A549 (cell line): ENCODE data around the gene CDH4. TPM values are rescaled to one million over a fixed set of nuclear protein-coding genes. Genes with fewer than 3 reads are reported as not detected.
"Not testable (repeated sequence)": the region's sequence is repeated elsewhere in the genome, so short reads cannot be mapped to it uniquely, and the experiment has no call there.

ENCODE experiments used
- ATAC-seq, 2 experiments: fragments of 200-7000 bp in 1 of 2; fragments of >200 bp in 1 of 2; cut with Nextera tagmentation in 1 of 2; cut with Tn5 transposase in 1 of 2; 3 replicates each; pipeline versions ENCODE4 v1.8.0 to v1.9.1; 2018 to 2020; ENCODE audit warnings: mild to moderate bottlenecking in 1 of 2, moderate library complexity in 1 of 2
- CTCF ChIA-PET: fragments of 300-600 bp; sonication (Branson Sonifier 250); formaldehyde crosslinking; extraction: SDS; loops from one replicate; lab custom pipeline; 2021; ENCODE audit warnings: antibody characterized with exemption, inconsistent platforms; lab: Yijun Ruan, JAX
- POLR2A ChIA-PET: fragments of 350-600 bp; formaldehyde crosslinking; extraction: SDS; loops from one replicate; lab custom pipeline; 2021; ENCODE audit warnings: antibody characterized with exemption, inconsistent platforms; lab: Yijun Ruan, JAX
- DNase-seq, 2 experiments: peaks; one replicate each; pipeline versions ENCODE4 v3.0.0 to v3.0.0-alpha.2; 2011 to 2016; ENCODE audit warnings: low read depth in 1 of 2, low spot score in 1 of 2
- FAIRE-seq: peaks from 2 replicates; lab custom pipeline; 2011; peaks lifted over from hg19 to GRCh38; lab: Jason Lieb, UNC
- H3K27ac ChIP-seq, 2 experiments: fragments of >200 bp; sonication (Bioruptor Twin); formaldehyde crosslinking; 3 replicates each; pipeline ENCODE4 v1.5.1; 2016 to 2017
- H3K4me1 ChIP-seq: fragments of >200 bp; sonication (Bioruptor Twin); formaldehyde crosslinking; 3 replicates; pipeline ENCODE4 v1.6.1; 2016
- H3K4me2 ChIP-seq: fragments of >200 bp; sonication (Bioruptor Twin); formaldehyde crosslinking; 3 replicates; pipeline ENCODE4 v1.6.1; 2016
- H3K4me3 ChIP-seq: fragments of >200 bp; sonication (Bioruptor Twin); formaldehyde crosslinking; 3 replicates; pipeline ENCODE4 v1.5.1; 2016
- H3K9me3 ChIP-seq: fragments of >200 bp; sonication (Bioruptor Twin); formaldehyde crosslinking; 3 replicates; pipeline ENCODE4 v1.6.1; 2016
- BHLHE40 ChIP-seq: IDR thresholded peaks from 2 replicates; pipeline ENCODE4 v1.6.1; 2012; ENCODE audit warnings: low read depth, low read length, inconsistent platforms
- CBX2 ChIP-seq: fragments of 200-600 bp; sonication (generic); IDR thresholded peaks from 2 replicates; pipeline ENCODE4 v1.6.1; 2016; ENCODE audit warnings: low read depth, mild to moderate bottlenecking, borderline replicate concordance
- CHD2 ChIP-seq: fragments of 150-350 bp; IDR thresholded peaks from 2 replicates; pipeline ENCODE4 v1.6.1; 2014; ENCODE audit warnings: low read length; ENCODE audit not compliant: partially characterized antibody
- CTCF ChIP-seq: fragments of >200 bp; sonication (Bioruptor Twin); formaldehyde crosslinking; IDR thresholded peaks from 3 replicates; pipeline ENCODE4 v1.5.1; 2016
- E2F6 ChIP-seq: IDR thresholded peaks from 2 replicates; pipeline ENCODE4 v1.6.1; 2012; ENCODE audit warnings: low read depth, borderline replicate concordance
- ELK1 ChIP-seq: fragments of 150-350 bp; IDR thresholded peaks from 2 replicates; pipeline ENCODE4 v1.6.1; 2014; ENCODE audit warnings: low read depth, mild to moderate bottlenecking, low read length
- EP300 ChIP-seq, 2 experiments: fragments of >200 bp; sonication (Bioruptor Twin); formaldehyde crosslinking; IDR thresholded peaks; 2 replicates in 1 of 2; 3 replicates in 1 of 2; pipeline ENCODE4 v1.6.1; 2016 to 2017
- FOXS1 ChIP-seq: fragments of 250-450 bp; sonication (Bioruptor Pico); IDR thresholded peaks from 2 replicates; pipeline ENCODE4 v1.5.0; 2020; ENCODE audit warnings: mild to moderate bottlenecking, moderate library complexity
- GATA3 ChIP-seq: IDR thresholded peaks from 2 replicates; pipeline ENCODE4 v1.6.1; 2012; ENCODE audit warnings: borderline replicate concordance
- KDM1A ChIP-seq: fragments of 200-600 bp; sonication (generic); IDR thresholded peaks from 2 replicates; pipeline ENCODE4 v1.6.1; 2016; ENCODE audit warnings: low read depth, mild to moderate bottlenecking
- NFE2L2 ChIP-seq: fragments of 150-350 bp; conservative IDR thresholded peaks from 2 replicates; pipeline ENCODE4 v1.6.1; 2014; ENCODE audit warnings: low read length
- NR3C1 ChIP-seq: fragments of >200 bp; sonication (Bioruptor Twin); formaldehyde crosslinking; IDR thresholded peaks from 3 replicates; pipeline ENCODE4 v1.6.1; 2017
- PBX3 ChIP-seq: IDR thresholded peaks from 2 replicates; pipeline ENCODE4 v1.6.1; 2012
- REST ChIP-seq: fragments of 200-600 bp; sonication (generic); IDR thresholded peaks from 2 replicates; pipeline ENCODE4 v1.6.1; 2016; ENCODE audit warnings: antibody characterized with exemption, mild to moderate bottlenecking, moderate library complexity
- RFX5 ChIP-seq: fragments of 450-650 bp; IDR thresholded peaks from 2 replicates; pipeline ENCODE4 v1.7.1; 2014; ENCODE audit warnings: antibody characterized with exemption, mild to moderate bottlenecking, moderate library complexity
- RNF2 ChIP-seq: fragments of 200-600 bp; sonication (generic); IDR thresholded peaks from 2 replicates; pipeline ENCODE4 v1.6.1; 2016; ENCODE audit warnings: low read depth, mild to moderate bottlenecking, antibody characterized with exemption, moderate library complexity, borderline replicate concordance
- SMC3 ChIP-seq: fragments of >200 bp; sonication (Bioruptor Twin); formaldehyde crosslinking; IDR thresholded peaks from 3 replicates; pipeline ENCODE4 v1.6.1; 2018; ENCODE audit warnings: inconsistent platforms
- SREBF2 ChIP-seq: fragments of 450-650 bp; IDR thresholded peaks from 2 replicates; pipeline ENCODE4 v1.6.1; 2014; ENCODE audit warnings: mild to moderate bottlenecking, moderate library complexity
- ZSCAN20 ChIP-seq: fragments of 250-450 bp; sonication (Bioruptor Pico); IDR thresholded peaks from 2 replicates; pipeline ENCODE4 v1.8.0; 2022; ENCODE audit warnings: mild to moderate bottlenecking, moderate library complexity
- WGBS: methylation state at CpG from one replicate; pipeline ENCODE4 v1.1.6; 2017; ENCODE audit errors: missing lambda C conversion rate; 5-methylcytosine and 5-hydroxymethylcytosine counted together
- polyA plus RNA-seq, 4 experiments: library from polyadenylated mRNA; depleted of rRNA in 3 of 4; stranded (reverse); fragments of >200 nt; fragmentation: RNase III in 1 of 4; extraction: RNeasy Plus Mini Kit Qiagen cat#74134 plus additional on column Dnase treatment in 1 of 4; gene quantifications; 2 replicates in 3 of 4; 3 replicates in 1 of 4; pipeline ENCODE4 v1.2.3, GENCODE V29; 2011 to 2017

CDH4 gene
- polyA plus RNA-seq, 2 of the 4 experiments (the other 2 are of a cell fraction), result 3.4 to 10.3 TPM

GRCh38 chr20:61453219-61453618, 201.2 kb downstream of the CDH4 start:
- no peaks in the 10 kb centered on the region for H3K4me1 ChIP-seq
- no peak for TF ChIP-seq SMC3
- no peak for TF ChIP-seq CHD2
- TF ChIP-seq E2F6, result no peak
- TF ChIP-seq KDM1A, result no peak
- 87% methylated on average over 7 of the region's 7 CpGs for WGBS
- DNase-seq (no peak), ATAC-seq (no peak), FAIRE-seq (no peak)
- no peaks in the 10 kb centered on the region for H3K9me3 ChIP-seq
- H3K4me2 ChIP-seq, result no peak overlapping the region
- ChIA-PET POLR2A (no interaction called here), CTCF (interaction anchor here (1.1 kb wide), 1 partner anchor 47 kb away, joined by 4 read pairs; no protein-coding TSS in a partner anchor)
- H3K4me3 ChIP-seq, result no peak overlapping the region
- no peak overlapping the region for H3K27ac ChIP-seq

- POLR2A ChIA-PET, H3K4me2 ChIP-seq, H3K4me3 ChIP-seq, H3K9me3 ChIP-seq, H3K27ac ChIP-seq, FAIRE-seq, DNase-seq, H3K4me1 ChIP-seq, ATAC-seq: not testable (repeated sequence)
- 90% methylated on average over 3 of the region's 3 CpGs for WGBS
- CTCF ChIA-PET, result interaction anchor here (1.1 kb wide), 1 partner anchor 46 kb away, joined by 4 read pairs; no protein-coding TSS in a partner anchor
These were observed 201.6 kb downstream of the CDH4 start for GRCh38 chr20:61453623-61454022.

- ATAC-seq (no peak), FAIRE-seq (no peak), DNase-seq (no peak)
- TF ChIP-seq RFX5 (no peak), CBX2 (no peak), SREBF2 (no peak), KDM1A (no peak), ELK1 (no peak), REST (no peak), FOXS1 (no peak), EP300 (IDR thresholded peaks at IDR 0.05) (no peak), NFE2L2 (no peak), PBX3 (no peak), NR3C1 (no peak), ZSCAN20 (no peak), CTCF (no peak), RNF2 (no peak), BHLHE40 (no peak), GATA3 (no peak)
- H3K4me3 ChIP-seq, result no peak overlapping the region
- POLR2A ChIA-PET, result no interaction called here
- CTCF ChIA-PET, result no interaction called here
- no peaks in the 10 kb centered on the region for H3K4me1 ChIP-seq
- H3K4me2 ChIP-seq, result no peak overlapping the region
- H3K9me3 ChIP-seq, result no peaks in the 10 kb centered on the region
- 84% methylated on average over 9 of the region's 9 CpGs for WGBS
- H3K27ac ChIP-seq, result no peak overlapping the region
These were observed 202.0 kb downstream of the CDH4 start for GRCh38 chr20:61454053-61454452.
